HG03095 (cell line): Measurements from ENCODE around the gene CAV3.

ENCODE experiments used
- ATAC-seq: cut with Tn5 transposase; IDR thresholded peaks from one replicate; pipeline ENCODE4 v1.9.1; 2021; ENCODE audit warnings: moderate library complexity; ENCODE audit not compliant: unreplicated experiment

Gene CAV3

DNA sequence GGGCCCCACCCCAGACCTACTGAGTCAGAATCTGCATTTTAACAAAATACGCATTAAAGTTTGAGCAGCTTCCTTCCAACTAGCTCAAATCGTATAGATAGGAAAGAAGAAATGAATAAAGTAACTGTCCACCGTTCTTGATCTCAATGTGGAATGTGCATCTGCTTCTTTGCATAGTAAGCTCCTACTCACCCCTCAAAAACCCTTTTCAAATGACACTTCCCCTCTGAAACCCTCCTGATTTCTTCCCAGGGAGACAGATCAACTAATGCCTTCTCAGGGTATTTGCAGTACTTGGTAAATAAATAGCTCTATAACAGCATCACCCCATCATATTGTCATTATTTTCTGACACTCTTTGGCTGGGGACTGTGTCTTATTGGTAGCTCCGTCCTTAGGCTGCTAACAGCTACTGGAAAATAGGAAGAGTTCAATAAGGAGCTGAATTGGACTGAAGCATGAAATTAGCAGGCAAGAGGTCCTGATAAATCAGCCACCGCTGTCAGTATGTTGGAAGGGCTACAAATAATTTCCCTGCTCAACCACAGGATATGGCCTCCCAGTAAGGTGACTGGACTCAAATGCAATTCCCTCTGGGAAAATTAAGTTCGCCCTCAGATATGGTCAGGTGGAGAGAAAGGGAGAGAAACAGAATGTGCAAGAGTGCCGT, 25.6 kb downstream of the CAV3 start:
- ATAC-seq, result no peak

DNA sequence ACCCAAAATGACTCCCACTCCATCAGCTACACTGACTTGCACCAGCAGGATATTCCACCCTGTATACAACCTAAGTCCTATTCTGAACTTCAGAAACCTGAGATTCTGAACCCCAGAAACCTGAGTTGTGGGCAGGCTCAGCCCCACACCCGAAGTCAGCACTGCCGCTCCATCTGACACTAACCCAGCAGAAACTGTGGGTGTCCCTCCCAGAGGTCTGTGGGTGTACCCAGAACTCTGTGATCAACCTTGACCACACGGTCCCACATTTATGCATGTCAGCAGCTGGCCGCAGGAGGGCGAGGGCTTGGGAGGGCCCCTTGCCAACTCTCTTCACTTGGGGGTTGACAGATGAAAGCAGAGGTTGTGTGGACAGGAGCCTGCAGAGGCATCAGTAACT, 26.5 kb downstream of the CAV3 start:
- ATAC-seq, result no peak

DNA sequence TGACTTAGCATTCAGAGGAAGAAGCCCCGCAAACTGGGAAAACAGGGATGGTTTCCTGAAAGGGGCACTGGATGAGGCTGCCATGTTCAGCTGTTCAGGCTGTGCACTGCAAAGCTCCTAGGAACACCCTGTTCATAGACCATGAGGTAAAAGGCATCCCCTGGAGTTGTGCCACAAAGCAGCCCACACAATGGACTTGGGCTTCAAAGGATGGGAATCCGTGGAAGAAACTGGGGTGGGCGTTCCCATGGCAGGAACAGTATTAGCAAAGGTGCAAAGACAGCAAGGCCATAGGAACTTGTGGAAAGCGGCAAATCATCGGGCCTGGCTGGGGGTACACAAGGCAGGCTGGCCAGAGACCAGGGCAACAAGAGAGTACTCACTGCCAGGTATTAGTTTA, 26.9 kb downstream of the CAV3 start:
- ATAC-seq, result no peak

DNA sequence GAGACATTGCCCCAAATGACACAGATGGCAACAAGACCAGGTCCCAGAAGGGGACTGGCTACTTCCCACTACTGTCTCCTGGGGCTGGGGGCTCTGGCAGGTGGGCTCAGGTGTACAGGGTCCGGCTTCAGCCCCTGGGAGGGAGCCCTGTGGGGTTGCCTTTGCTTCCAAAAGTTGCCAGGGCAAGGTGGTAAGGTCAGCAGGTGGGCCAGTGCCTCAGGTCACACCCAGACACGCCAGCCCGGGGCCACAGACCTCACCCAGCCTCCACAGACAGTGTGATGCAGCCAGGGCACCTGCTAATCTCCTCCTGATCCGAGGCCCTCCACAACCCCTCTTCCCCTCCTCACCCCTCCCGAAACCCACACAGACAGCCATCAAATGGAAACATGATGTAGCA, 28.3 kb downstream of the CAV3 start:
- no peak for ATAC-seq

DNA sequence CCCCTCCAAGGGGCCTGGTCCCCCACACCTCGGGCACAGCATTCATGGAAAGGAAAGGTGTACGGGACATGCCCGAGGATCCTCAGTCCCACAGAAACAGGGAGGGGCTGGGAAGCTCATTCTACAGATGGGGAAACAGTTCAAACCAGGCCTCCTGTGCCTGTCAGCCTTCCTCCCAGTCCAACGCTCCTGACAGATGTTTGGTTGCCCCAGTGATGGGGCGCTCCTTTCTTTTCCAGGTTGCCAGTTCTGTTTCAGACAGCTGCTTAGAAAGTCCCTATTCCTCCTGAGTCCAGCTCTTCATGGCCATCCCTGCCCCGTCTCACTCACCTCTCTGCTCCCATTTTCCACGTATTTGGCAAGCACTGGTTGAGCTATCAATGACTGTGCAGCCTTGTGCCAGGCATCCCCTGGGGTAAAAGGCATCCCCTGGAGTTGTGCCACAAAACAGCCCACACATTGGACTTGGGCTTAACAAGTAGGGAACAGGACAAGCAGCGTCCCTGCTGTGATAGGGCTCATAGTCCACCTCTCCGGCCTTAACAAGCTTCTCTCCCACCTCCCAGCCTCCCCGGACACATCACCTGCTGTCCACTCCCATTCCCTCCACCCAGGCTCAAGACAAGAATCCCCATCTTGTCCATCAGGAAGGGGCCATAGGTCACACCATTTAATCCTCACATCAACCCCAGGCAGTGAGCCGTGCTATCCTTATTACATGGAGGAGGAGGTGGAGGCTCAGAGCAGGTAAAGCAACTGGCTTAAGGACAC, 29.2 kb downstream of the CAV3 start:
- no peak for ATAC-seq

DNA sequence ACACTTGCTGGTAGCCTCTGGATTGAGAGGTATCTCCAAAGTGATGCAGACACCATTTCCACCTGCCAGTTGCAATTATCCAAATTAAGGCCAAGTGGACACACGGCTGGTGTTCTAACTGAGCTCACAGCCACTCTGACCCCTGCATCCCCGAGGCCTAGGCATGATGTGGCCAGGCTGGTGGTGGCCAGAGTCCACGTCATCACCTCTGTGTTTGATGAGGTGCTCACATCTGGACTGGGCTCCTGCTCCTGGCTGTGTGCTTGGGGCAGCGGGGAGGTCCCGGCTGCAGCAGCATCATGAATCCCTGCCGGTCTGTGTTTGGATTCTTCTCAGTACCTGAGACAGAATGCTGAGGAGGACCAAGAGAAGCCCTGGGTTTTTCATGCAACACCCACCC, 30.9 kb downstream of the CAV3 start:
- ATAC-seq, result no peak

DNA sequence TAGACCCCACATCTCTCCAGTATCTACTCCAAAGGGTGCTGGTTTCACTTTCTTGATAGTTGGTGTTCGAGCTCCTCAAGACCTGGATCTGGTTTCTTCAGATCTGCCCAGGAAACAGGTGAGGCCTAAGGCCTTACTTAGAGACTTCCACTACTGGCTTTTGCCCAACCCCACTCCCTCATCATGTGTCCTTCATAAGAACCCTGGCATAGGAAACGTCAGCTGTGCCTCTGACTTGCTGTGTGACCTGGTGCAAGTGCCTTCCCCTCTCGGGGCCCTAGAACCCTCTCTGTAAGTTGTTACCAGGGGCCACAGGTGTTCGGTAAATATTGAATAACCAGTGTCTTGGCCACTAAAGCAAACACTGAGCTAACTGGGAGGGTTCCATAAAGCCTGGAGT, 31.9 kb downstream of the CAV3 start:
- no peak for ATAC-seq

DNA sequence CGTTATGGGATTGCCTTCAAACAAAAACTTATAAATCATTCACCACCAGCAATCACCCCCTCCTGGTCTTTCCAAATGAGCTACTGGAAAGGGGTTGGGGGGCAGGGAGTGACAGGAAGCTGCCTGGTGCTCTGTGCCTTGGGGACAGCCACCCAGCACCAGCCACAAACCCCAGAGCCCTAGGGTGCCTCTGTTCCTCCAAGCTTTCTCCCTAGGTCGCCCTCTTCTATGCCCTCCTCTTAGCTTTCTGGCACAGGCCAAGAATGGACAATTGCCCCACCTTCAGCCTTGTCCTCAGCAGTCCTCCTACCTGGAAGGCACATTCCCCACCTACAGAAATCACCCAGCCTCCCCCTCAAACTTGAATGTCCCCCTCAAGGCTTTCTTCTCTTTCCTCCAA, 32.5 kb downstream of the CAV3 start:
- ATAC-seq, result no peak

DNA sequence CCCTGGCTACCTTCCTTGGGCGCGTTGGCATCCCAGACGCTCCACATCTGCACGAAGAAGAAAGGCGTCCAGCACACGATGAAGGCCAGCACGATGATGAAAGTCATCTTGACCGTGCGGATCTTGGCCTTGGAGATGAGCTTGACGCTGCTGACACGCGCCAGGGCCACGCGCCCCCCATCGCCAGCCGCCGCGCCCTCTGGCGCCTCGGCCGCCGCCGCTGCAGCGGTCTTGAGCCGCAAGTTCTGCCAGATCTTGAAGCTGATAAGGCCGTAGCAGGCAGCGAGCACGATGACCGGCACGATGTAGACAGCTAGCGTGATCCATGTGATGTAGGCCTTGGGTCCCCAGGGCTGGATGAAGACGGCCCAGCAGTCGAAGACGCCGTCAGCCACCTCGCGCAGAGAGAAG, 33.7 kb downstream of the CAV3 start:
- ATAC-seq, result no peak

DNA sequence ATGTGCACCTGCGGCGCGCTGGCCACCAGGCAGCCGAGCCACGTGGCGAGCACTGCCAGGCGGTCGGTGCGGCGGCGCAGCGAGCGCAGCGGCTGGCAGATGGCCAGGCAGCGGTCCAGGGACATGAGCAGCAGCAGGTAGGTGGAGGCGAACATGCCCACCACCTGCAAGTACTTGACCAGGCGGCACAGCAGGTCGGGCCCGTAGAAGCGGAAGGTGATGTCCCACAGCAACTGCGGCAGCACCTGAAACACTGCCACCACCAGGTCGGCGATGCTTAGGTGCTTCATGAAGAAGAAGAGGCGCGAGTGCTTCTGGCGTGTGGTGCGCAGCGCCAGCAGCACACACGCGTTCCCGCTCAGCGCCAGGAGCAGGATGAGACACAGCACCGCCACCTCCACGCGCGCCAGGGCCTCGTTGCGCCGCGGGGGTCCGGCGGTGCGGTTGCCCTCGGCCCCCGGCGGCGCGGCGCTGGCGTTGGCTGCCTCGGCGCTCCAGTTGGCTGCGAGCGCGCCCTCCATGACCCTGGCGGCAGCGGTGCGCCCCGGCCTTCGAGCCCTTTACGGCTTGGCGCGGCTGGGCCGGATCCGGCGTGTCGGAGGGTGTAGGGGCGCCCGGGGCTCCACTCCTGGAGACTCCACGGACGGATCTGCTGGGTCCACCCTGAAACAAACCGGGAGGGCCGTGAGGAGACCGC, 34.2 kb downstream of the CAV3 start:
- ATAC-seq, result peak; percentile 52

DNA sequence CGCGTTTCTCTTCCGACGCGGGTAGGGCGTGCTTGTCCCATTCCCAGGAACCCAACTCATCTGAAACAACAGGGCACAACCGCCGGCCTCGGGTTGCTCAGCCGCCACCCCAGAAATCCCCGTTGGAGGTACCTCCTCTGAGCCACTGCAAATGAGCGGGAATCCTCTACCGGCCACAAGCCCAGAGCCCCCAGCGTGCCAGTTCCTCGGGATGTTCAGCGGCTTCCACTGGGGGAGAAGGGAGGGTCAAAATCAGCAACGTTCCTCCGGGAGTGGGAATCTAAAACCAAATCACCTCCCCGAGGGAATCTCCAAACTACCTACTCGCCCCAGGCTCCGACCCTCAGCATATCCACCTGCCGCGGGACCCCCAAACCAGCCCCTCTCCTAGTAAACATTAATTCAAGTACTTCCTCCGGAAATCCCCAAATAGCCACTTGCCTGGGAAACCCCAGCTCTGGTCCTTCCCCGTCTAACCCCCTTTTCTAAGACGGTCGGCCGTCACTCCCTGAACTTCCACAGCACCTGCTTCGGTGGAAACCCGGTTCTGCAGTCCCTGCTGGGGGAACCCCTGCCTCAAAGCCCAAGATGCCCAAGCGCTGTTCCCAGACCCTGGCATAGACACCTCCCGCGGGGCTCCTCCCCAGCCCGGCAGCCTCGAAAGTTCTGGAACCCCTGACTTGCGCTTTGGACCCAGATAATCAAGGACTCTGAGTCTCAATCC, 34.9 kb downstream of the CAV3 start:
- ATAC-seq, result peak; percentile 29

DNA sequence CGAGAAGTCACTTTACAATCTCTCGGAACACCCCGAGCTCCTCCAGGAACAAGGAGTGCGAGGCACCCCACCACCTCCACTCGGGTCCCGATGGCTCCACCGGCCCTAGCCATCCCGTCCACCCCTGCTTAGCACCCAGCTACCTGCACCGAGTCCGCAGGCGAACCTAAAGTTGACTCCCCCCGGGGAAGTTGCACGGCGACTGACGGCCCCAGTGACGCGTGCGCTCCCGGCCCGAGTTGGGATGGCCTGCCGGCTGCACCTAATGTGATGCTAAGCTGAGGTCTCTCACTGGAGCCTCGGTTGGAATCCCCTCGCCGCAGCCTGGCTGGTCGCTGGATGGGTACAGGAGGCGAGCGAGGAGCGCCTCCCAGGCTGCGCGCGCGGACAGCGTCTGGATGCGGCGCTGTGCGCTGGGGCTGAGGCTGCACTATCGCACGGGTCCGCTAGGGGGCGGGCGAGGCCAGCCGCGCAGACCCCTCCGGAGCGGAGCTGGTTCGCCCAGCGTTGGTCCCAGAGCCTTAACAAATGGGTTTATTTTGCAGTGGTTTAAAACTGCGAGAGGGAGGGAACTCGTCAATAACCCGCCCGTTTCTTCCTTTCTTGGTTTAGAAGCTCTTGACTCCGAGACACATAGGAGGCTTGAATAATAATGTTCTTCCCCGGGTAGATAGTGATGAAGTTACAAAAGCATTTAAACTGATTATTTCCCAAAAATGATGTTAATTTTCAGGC, 35.7 kb downstream of the CAV3 start, which contains the start of gene OXTR:
TSS of gene OXTR (minus strand) at position 526 of the 735 bp plus-strand sequence. CDS start 1,426 bp downstream, outside the sequence.
- ATAC-seq, result peak; percentile 81

DNA sequence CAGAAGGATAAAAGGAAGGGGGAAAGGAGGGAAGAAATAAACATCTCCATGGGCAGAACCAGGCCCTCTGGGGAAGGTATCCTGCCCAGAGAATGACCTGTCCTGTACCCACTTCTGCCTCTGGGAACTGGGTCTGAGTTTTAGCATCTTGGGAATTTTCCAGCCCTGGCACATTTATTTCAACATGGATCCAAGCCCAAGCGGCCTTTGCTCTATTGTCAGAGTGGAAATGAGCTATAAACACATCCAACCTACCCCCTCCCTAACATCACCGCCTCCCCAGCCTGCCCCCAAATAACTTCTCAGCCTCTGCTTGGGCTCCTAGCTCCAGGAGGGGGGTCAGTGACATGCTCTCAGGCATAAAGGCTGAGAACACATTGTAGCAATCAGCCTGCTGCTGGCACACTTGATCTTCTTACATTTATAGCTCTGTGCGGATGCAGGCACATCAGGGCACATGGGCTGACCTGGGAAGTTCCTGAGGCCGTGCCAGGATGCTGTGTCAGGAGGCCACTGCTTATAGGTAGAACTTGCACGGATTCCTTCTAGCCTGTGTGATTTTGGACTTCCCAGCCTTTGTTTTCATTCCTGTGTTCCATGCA, 40.4 kb downstream of the CAV3 start:
- no peak for ATAC-seq

DNA sequence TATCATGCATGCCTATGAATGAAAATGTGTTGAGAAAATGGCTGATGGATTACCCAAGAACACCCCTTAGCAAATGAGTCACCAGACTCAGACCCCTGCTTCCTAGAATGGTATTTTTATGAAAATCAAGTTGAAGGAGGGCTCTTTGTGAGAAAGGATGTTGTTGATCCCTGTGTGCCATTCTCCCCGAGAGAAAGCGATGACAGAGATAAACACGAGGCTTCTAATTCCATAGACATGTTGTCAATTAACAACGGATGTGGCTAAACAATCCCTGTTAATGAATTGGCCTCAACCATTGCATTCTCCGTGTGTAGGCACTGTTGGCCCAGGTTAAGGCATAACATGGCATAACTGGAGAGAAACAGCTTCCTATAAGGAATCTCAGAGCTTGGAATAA, 41.6 kb downstream of the CAV3 start:
- no peak for ATAC-seq

DNA sequence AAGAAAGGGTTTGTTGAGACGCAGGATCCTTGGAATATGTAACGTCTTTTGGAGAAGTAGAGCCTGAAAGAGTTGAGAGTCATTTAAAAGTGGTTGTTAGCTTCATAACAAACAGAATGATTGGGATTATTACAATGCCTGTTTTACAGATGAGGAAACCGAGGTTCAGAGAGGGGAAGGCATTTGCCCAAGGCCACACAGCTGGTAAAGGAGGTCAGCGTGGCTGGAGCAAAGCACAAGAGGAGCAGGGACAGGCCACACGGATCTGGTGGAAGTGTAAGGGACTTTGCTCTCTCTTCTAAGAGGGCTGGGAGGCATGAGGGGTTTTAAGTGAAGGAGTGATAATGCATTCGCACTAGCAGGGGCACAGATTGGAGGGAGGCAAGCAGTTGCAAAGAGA, 42.0 kb downstream of the CAV3 start:
- no peak for ATAC-seq

DNA sequence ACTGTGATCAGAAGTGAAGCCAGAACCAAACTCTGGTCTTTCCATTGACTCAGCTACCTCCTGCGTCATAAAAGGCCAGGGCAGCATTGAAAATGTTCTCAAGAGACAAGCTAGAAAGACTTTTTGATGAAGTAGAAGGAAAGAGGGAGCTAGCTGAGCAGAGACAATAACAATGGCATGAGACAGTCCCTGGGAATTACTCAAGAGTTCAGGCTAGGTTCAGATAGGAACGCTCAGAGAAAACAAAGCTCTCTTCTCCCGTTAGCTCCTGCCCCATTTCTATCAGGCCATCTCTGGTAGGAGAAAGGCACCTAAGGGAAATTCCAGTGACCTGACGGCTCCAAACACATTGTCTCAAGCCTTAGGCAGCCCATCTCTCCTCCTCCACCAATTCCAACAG, 42.8 kb downstream of the CAV3 start:
- no peak for ATAC-seq

DNA sequence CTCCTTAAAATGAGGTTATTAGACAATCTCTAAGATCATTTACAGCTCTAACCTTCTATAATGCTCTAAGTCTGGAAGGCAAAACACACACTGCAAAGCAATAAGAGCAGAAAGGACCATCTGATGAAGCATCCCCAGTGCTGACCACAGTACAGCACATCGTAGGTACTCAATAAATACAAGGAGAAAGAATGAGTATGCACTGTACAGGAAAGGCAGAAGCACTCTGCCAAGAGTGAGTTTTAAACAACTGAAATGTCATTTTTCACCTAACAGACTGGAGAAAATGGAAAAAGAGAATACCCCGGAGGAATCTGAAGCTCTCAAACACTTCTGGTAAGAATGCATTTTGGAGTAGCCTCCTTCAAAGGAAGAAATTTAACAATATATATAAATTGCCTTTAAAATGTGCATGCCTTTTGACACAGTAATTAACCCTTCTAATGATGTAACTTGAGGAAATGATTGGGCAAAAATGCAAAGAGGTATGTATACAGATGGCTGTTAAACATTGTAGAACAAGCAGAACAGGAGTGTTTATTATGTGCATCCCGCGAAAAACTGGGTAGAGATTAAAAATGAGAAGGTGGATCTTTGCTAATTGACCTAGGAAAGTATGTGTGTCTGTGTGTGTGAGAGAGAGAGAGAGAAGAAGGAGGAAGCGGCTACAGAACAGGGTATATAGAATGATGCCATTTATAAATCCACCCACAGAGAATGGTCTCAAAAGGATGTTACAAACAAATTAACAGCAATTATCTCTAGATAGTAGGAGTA, 43.8 kb downstream of the CAV3 start:
- no peak for ATAC-seq

DNA sequence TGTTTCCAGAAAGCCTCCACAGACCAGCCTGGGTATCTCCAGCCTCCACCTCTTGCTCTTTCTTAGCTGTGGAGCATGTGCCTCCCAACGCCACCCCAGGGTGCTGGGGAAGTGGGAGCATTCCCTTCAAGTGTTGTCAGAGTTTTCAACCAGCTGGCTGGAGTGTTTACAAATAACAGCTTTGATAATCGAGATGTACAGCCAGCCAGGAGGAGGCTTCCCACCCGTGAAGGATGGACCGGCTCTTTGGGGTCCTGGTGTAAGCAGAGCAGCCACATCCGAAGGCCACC, 44.3 kb downstream of the CAV3 start:
- ATAC-seq, result no peak

DNA sequence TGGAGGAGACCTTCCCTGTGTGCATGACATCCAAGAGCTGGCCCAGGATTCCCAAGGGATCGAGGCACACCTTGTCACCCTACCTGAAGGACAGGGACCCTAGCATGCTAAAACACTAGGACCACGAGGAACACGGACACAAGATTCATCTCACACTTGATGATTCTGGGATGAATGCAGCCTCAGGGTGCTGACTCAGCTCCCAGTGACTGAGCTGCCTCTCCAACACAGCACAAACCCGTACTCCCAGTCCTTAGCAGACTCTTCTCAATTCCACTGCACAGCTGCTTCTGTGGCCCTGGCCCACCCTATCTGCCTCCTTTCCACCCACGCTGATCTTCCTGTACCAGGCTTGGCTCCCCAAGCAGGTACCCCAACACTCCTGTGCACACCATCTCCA, 44.9 kb downstream of the CAV3 start:
- ATAC-seq, result no peak

DNA sequence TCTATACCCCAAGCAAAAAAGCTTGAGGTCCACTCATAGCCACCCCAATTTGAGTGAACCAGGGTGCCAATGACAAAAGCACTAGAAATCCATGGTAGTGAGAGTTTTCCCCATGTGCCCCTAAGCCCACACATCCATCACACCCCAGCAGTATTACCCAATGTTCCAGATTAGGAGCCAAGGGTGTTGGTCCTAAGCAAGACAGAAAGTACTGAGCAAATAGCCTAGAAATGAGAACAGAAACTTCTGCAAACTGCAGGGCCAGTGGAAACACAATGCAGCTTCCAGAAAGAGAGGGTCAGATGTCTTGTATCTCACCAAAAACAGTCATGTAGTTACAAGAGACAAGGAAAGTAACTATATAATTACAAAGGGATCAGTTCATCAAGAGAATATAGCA, 46.7 kb downstream of the CAV3 start:
- ATAC-seq, result no peak
